Coronary artery (tissue), 2 donors: ENCODE data around the gene RSPH6A.

Experiments
- DNase-seq: peaks from one replicate; pipeline ENCODE4 v3.0.0-alpha.2; 2017; ENCODE audit warnings: low spot score
- H3K27ac ChIP-seq, 2 donors: fragments of 200-600 bp; sonication (generic); one replicate each; pipeline ENCODE4 v1.5.1; 2016 to 2019
- H3K4me3 ChIP-seq: fragments of 200-600 bp; sonication (generic); 2 replicates; pipeline ENCODE4 v1.5.1; 2016; ENCODE audit warnings: mild to moderate bottlenecking, moderate library complexity
- TF ChIP-seq, protein P1 (sequence below): fragments of 200-600 bp; sonication (generic); IDR thresholded peaks from one replicate; pipeline ENCODE4 v1.5.1; 2019; ENCODE audit warnings: antibody characterized with exemption

RSPH6A gene

DNA sequence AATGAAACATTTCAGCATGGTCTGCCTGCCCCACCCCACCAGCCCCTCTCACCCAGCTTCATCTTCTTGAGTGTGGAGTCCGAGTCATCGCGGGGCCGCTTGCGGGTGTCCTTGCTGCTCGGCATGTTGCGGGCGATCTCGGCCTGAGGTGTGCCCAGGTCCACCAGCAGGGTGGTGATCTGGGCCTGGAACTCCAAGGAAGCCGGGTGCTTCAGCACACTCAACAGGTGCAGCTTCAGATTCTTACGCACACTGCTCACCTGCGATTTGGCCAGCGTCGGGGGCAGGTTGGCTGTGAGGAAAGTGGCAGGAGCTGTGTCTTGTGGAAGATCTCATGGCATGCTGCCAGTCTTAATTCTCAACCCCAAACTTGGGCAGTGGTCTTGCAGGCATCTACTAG is 27.1 kb upstream of the RSPH6A start:
- TF ChIP-seq, protein P1, sequence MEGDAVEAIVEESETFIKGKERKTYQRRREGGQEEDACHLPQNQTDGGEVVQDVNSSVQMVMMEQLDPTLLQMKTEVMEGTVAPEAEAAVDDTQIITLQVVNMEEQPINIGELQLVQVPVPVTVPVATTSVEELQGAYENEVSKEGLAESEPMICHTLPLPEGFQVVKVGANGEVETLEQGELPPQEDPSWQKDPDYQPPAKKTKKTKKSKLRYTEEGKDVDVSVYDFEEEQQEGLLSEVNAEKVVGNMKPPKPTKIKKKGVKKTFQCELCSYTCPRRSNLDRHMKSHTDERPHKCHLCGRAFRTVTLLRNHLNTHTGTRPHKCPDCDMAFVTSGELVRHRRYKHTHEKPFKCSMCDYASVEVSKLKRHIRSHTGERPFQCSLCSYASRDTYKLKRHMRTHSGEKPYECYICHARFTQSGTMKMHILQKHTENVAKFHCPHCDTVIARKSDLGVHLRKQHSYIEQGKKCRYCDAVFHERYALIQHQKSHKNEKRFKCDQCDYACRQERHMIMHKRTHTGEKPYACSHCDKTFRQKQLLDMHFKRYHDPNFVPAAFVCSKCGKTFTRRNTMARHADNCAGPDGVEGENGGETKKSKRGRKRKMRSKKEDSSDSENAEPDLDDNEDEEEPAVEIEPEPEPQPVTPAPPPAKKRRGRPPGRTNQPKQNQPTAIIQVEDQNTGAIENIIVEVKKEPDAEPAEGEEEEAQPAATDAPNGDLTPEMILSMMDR, result no peak
- no peak for DNase-seq
- no peak overlapping the region for H3K4me3 ChIP-seq
- no peak overlapping the region for H3K27ac ChIP-seq

DNA sequence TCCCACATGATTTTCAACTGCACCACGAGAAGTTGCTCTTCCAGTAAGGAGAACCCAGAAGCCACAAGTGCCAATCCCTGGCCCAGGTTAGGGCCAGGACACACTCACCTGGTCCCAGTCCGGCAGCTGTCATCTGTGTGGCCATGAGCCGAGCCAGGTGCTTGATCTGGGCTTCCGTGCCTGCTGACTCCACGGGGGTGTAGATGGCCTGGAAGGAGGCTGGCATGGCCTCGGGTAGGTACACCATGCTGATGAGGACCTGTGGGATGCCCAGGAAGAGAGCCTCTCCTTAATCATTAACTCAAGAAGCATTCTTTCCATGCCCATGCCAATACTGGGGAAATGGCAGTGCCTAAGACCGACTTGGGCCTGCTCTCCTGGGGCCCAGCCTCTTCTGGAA is 19.9 kb upstream of the RSPH6A start:
- TF ChIP-seq, protein P1, result no peak
- Histone ChIP-seq H3K4me3 (no peak overlapping the region), H3K27ac (no peak overlapping the region)
- DNase-seq, result no peak

DNA sequence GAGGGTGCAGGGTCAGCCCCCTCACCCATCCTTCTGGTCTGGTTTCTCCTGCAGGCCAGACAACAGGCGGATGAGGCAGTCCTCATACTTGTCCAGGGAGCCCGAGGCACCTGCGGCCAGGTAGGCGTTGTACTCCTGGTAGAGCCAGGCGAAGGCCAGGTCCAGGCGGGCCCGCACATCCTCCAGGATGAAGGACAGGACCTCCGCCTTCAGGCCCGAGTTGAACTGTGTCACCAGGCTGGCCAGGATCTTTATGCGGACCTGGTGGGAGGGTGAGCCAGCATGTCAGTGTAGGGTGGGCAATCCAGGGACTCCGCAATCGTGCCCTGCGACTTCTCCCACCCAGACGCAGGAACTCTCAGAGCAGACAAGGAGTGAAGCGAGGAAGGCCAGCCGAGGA is 13.8 kb upstream of the RSPH6A start:
- H3K4me3 ChIP-seq, result no peak overlapping the region
- TF ChIP-seq, protein P1, result no peak
- no peak for DNase-seq
- no peak overlapping the region for H3K27ac ChIP-seq

DNA sequence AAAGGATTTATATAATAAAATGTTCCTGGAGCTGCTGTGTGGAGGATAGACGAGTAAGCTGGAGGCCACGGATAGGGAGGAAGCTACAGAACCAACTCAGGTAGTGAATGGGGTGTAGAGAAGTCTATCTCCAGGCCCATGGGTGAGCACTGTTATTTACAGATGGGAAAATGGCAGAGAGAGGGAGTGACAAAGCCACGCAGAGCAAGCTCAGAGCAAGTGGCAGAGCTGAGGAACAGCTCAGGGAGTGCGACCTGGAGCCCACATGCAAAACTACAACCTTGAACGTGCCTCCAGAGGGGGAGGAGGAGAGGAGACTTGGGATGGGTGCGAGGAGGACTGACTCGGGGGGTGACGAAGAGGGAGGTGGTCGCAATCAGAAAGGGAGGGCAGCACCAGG is 13.4 kb upstream of the RSPH6A start:
- TF ChIP-seq, protein P1, result no peak
- no peak for DNase-seq
- no peak overlapping the region for H3K27ac ChIP-seq
- no peak overlapping the region for H3K4me3 ChIP-seq

DNA sequence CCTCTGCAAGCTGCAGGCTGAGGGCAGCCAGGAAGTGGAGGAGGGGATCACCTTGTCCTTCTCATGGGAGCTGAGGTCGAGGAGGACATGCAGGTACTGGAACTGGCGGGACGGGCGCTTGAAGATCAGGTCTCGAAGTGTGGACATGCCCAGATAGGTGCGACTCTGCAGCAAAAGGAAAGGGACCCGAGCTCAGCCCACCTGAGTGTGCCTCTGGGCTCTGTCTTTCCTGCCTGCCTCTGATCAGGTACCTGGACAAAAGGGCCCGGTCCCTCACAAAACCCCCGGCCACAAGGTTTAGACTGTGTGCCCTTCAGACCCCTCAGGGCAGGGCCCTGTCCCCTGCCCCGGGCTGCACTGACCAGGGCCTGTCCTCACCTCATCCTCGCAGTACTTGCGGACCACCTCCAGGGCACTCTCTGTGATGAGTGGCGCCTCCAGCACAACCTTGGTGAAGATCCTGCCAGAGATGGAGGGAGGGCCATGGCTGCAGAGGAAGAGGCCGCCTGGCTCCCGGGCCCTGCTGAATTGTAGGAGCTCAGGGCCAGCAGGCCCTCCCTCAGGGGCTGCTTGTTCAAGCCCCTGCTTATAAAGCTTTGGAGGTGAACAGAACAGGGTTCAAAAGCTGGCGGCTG is 12.5 kb upstream of the RSPH6A start:
- H3K4me3 ChIP-seq, result no peak overlapping the region
- TF ChIP-seq, protein P1, result no peak
- no peak for DNase-seq
- no peak overlapping the region for H3K27ac ChIP-seq

DNA sequence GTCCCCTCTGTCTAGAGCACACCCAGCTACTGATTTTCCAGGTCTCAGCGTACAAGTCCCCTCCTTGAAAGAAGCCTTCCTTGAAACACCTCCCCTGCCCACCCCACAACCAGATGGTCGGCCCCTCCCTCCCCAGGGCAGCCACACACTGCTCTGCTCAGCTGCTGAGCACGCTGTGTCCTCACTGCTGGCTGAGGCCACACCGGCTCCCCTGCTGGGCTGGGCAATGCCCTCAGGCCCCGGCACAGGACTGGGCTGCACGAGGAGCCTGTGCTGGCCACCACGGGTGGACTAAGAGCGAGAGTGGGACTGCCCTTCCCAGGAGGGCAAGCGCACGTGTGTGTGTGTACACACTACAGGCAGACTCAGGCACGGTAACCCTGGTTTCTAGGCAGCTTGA is 11.8 kb upstream of the RSPH6A start:
- DNase-seq, result no peak
- TF ChIP-seq, protein P1, result no peak
- Histone ChIP-seq H3K4me3 (no peak overlapping the region), H3K27ac (no peak overlapping the region)

DNA sequence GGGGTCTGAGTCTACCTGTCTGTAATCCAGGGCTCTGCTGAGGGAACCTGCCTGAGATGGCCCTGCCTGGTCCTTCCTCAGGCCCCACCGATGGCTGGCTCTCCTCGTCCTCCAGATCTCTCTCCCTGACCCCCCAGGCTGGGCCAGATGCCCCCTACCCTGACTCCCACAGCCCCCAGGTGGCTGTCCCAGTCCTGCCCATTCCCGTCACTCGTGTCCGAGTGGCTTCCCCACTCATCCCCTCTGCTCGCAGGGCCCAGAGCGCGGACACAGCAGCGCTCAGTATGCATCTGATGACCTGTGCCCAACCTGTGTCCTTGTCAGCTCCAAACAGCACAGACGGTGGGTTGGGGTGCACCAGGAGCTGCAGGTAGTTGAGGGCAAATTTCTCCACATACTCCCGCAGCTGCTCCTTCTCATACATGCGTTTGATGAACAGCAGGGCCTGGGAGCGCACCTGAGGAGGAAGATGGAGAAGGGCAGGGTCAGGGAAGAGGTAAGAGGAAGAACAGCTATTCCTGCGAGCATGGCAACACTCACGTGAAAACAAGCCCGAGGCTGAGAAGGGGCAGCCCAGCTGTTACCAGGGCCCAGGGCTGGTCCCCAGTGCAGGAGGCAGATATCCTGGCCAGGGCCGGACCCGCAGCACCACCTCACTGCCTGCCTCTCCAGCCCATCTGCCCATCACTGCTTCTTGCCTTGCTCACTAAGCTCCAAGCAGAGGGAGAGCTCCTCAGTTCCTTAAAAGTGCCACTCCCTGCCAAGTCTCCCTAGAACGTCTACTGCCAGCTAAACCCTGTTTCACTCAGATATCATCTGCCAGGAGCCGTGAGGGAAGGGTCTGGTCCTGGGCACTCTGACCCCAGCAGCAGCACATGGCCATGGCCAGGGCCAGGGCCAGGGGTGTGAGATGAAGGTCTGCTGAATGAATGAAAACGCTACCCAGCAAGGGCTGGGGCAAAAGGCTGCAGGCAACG is 11.1 kb upstream of the RSPH6A start:
- H3K4me3 ChIP-seq, result no peak overlapping the region
- DNase-seq, result no peak
- no peak overlapping the region for H3K27ac ChIP-seq
- TF ChIP-seq, protein P1, result no peak
